Esophagus squamous epithelium (tissue), 4 donors: Measurements from ENCODE around the gene ANO10.

ENCODE experiments used
- POLR2A ChIP-seq, 4 donors: fragments of 450-650 bp; IDR thresholded peaks; one replicate each; pipeline ENCODE4 v1.6.1; 2017; ENCODE audit warnings: antibody characterized with exemption in 4 of 4, mild to moderate bottlenecking in 4 of 4, moderate library complexity in 3 of 4
- TF ChIP-seq, protein P1 (sequence below), 6 experiments: fragments of 450-650 bp in 4 of 6; fragments of 200-600 bp in 2 of 6; sonication (generic) in 2 of 6; IDR thresholded peaks; one replicate each; pipeline ENCODE4 v1.5.1; 2016 to 2019; ENCODE audit warnings: antibody characterized with exemption in 6 of 6, mild to moderate bottlenecking in 4 of 6, moderate library complexity in 4 of 6

DNA sequence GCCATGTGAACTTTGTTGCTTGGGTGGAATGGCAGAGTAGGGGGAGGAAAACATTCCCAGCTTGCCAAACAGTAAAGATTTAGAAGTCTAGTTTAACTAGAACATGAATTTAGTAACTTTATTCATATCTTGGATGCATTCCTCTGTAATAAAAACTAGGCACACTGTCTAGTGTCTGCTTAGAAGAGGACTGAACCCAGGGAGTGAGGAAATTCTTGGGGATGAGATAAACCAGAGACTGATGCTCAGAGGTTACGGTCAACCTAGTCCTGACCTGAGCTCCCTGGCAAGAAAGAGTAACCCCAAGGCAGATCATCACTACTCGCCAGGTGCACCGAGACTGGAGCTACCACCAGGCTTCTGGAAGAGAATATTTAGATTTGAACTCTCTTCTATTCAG lies 277.3 kb downstream of the ANO10 start:
- TF ChIP-seq, protein P1, sequence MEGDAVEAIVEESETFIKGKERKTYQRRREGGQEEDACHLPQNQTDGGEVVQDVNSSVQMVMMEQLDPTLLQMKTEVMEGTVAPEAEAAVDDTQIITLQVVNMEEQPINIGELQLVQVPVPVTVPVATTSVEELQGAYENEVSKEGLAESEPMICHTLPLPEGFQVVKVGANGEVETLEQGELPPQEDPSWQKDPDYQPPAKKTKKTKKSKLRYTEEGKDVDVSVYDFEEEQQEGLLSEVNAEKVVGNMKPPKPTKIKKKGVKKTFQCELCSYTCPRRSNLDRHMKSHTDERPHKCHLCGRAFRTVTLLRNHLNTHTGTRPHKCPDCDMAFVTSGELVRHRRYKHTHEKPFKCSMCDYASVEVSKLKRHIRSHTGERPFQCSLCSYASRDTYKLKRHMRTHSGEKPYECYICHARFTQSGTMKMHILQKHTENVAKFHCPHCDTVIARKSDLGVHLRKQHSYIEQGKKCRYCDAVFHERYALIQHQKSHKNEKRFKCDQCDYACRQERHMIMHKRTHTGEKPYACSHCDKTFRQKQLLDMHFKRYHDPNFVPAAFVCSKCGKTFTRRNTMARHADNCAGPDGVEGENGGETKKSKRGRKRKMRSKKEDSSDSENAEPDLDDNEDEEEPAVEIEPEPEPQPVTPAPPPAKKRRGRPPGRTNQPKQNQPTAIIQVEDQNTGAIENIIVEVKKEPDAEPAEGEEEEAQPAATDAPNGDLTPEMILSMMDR (IDR thresholded peaks at IDR 0.05): no peak
- no peak for TF ChIP-seq POLR2A (IDR thresholded peaks at IDR 0.05)
